B cell (primary cell): ENCODE measurements around the gene ERICH3. TPM values are rescaled to one million over a fixed set of nuclear protein-coding genes. Genes with fewer than 3 reads are reported as not detected.

ENCODE experiments used
- ATAC-seq: fragments of 200-7000 bp; cut with Tn5 transposase; one replicate; pipeline ENCODE4 v1.10.0; 2021; ENCODE audit warnings: low read depth, mild to moderate bottlenecking, moderate number of reproducible peaks, moderate library complexity
- CTCF ChIA-PET: fragments of 350-600 bp; sonication (Branson Sonifier 250); formaldehyde crosslinking; loops from one replicate; lab custom pipeline; 2021; ENCODE audit warnings: antibody characterized with exemption, inconsistent platforms; lab: Charles Lee
- POLR2A ChIA-PET: fragments of 350-600 bp; sonication (Branson Sonifier 250); formaldehyde crosslinking; loops from one replicate; lab custom pipeline; 2021; ENCODE audit warnings: antibody characterized with exemption; lab: Charles Lee
- DNase-seq: peaks from one replicate; pipeline ENCODE4 v3.0.0; 2013
- H2AFZ ChIP-seq: 2 replicates; pipeline ENCODE4 v1.6.1; 2012; ENCODE audit warnings: mild to moderate bottlenecking, low read depth, low read length; ENCODE audit not compliant: insufficient read depth, poor library complexity, severe bottlenecking
- H3K27ac ChIP-seq, 2 donors: 1 replicate in 1 of 2; 2 replicates in 1 of 2; pipeline ENCODE4 v1.5.1; 2012 to 2013; ENCODE audit warnings: low read length in 2 of 2, mild to moderate bottlenecking in 2 of 2, moderate library complexity in 1 of 2
- H3K27me3 ChIP-seq, 4 experiments: fragments of 200-600 bp in 1 of 4; sonication (generic) in 1 of 4; replicated peaks in 1 of 4; 1 replicate in 2 of 4; 2 replicates in 2 of 4; pipeline versions ENCODE4 v1.6.1 to v1.7.0; 2013 to 2016; ENCODE audit warnings: low read length in 3 of 4, mild to moderate bottlenecking in 2 of 4, mixed read lengths in 1 of 4, moderate library complexity in 1 of 4; ENCODE audit not compliant: insufficient read depth in 4 of 4, control insufficient read depth in 3 of 4; ENCODE audit errors: control extremely low read depth in 1 of 4
- H3K36me3 ChIP-seq, 2 experiments: replicated peaks in 1 of 2; 1 replicate in 1 of 2; 2 replicates in 1 of 2; pipeline versions ENCODE4 v1.6.1 to v1.7.1; 2013; ENCODE audit warnings: low read length in 1 of 2; ENCODE audit not compliant: insufficient read depth in 2 of 2, control insufficient read depth in 1 of 2; ENCODE audit errors: control extremely low read depth in 1 of 2, extremely low read depth in 1 of 2
- H3K4me1 ChIP-seq, 2 donors: fragments of 200-600 bp in 1 of 2; sonication (generic) in 1 of 2; 1 replicate in 1 of 2; 2 replicates in 1 of 2; pipeline versions ENCODE4 v1.5.1 to v1.6.1; 2013 to 2017; ENCODE audit warnings: low read length in 2 of 2; ENCODE audit not compliant: control insufficient read depth in 2 of 2, insufficient read depth in 2 of 2
- H3K4me2 ChIP-seq: replicated peaks from 2 replicates; pipeline ENCODE3; 2012; ENCODE audit warnings: mild to moderate bottlenecking, low read depth, low read length; ENCODE audit not compliant: poor library complexity, severe bottlenecking
- H3K4me3 ChIP-seq, 5 experiments: fragments of 200-600 bp in 1 of 5; sonication (generic) in 1 of 5; 1 replicate in 3 of 5; 2 replicates in 2 of 5; pipeline versions ENCODE4 v1.5.1 to v1.7.0; 2011 to 2016; ENCODE audit warnings: low read length in 4 of 5, mild to moderate bottlenecking in 4 of 5, low read depth in 2 of 5, control low read depth in 1 of 5, moderate library complexity in 1 of 5; ENCODE audit not compliant: insufficient read depth in 1 of 5; ENCODE audit errors: control extremely low read depth in 1 of 5, extremely low read depth in 1 of 5
- H3K79me2 ChIP-seq: fragments of 200-600 bp; sonication (generic); one replicate; pipeline ENCODE4 v1.6.0; 2016; ENCODE audit warnings: low read length; ENCODE audit not compliant: control insufficient read depth, insufficient read depth
- H3K9ac ChIP-seq: fragments of 200-600 bp; sonication (generic); 2 replicates; pipeline ENCODE4 v1.6.1; 2017; ENCODE audit warnings: mild to moderate bottlenecking, low read length, moderate library complexity
- H3K9me3 ChIP-seq, 3 donors: one replicate each; pipeline versions ENCODE4 v1.6.1 to v1.7.1; 2013; ENCODE audit warnings: low read length in 2 of 3; ENCODE audit not compliant: control insufficient read depth in 2 of 3, insufficient read depth in 1 of 3; ENCODE audit errors: control extremely low read depth in 1 of 3
- H4K20me1 ChIP-seq: 2 replicates; pipeline ENCODE4 v1.6.0; 2012; ENCODE audit warnings: mild to moderate bottlenecking, low read length; ENCODE audit not compliant: insufficient read depth, control insufficient read depth, poor library complexity, severe bottlenecking
- H3K27ac Mint-ChIP-seq: one replicate; pipeline ENCODE4 v1.8.0; 2021; ENCODE audit warnings: mixed read lengths
- H3K27me3 Mint-ChIP-seq: one replicate; pipeline ENCODE4 v1.8.0; 2021; ENCODE audit warnings: mixed read lengths
- H3K4me1 Mint-ChIP-seq: one replicate; pipeline ENCODE4 v1.8.0; 2021; ENCODE audit warnings: mixed read lengths
- H3K4me3 Mint-ChIP-seq: one replicate; pipeline ENCODE4 v1.8.0; 2021; ENCODE audit warnings: mixed read lengths
- H3K9me3 Mint-ChIP-seq: one replicate; pipeline ENCODE4 v1.8.0; 2022; ENCODE audit warnings: mixed read lengths; ENCODE audit not compliant: insufficient read depth
- CTCF ChIP-seq: fragments of 200-600 bp; IDR thresholded peaks from one replicate; pipeline ENCODE4 v1.8.0; 2022; ENCODE audit warnings: antibody characterized with exemption, mild to moderate bottlenecking
- EZH2 ChIP-seq: IDR thresholded peaks from 2 replicates; pipeline ENCODE4 v1.6.1; 2012; ENCODE audit warnings: borderline replicate concordance, low read depth, mild to moderate bottlenecking, moderate library complexity, low read length; ENCODE audit not compliant: insufficient read depth, poor library complexity, severe bottlenecking
- WGBS: methylation state at CpG from one replicate; pipeline ENCODE4 v1.1.5; 2013; ENCODE audit warnings: missing lambda C conversion rate; ENCODE audit not compliant: insufficient coverage; 5-methylcytosine and 5-hydroxymethylcytosine counted together
- intact Hi-C: fragments of 100-400 bp; cut with micrococcal nuclease; formaldehyde crosslinking; loops from one replicate; pipeline ENCODE4 v1.10.0; 2022
- polyA plus RNA-seq: library from polyadenylated mRNA; depleted of rRNA; stranded (reverse); fragments of >200 nt; gene quantifications from 2 replicates; pipeline ENCODE4 v1.2.3, GENCODE V29; 2012
- total RNA-seq, 2 donors: library from RNA; stranded (reverse); fragments of 120-200 nt in 1 of 2; gene quantifications; 1 replicate in 1 of 2; 2 replicates in 1 of 2; pipeline versions ENCODE4 v1.2.3 to v1.2.4, GENCODE V29; 2013 to 2022

ERICH3 gene
- total and polyA plus RNA-seq, 2 donors (not counting 1 experiment from before 2014, with no cell fraction given) = 0.03 to 0.27 TPM

- 74% methylated on average over 2 of the region's 2 CpGs for WGBS
- ATAC-seq (no peak), DNase-seq (no peak)
- intact Hi-C loops = no loop called here
- H3K4me3 ChIP-seq = no peak overlapping the region
- ChIA-PET POLR2A (no interaction called here), CTCF (no interaction called here)
- Mint-ChIP-seq H3K9me3 (no peaks in the 10 kb centered on the region), H3K4me1 (no peaks in the 10 kb centered on the region), H3K4me3 (no peak overlapping the region), H3K27me3 (peaks cover 6% of the 10 kb centered on the region), H3K27ac (no peak overlapping the region)
- no peak overlapping the region for H3K4me2 ChIP-seq
- H3K79me2 ChIP-seq = no peaks in the 10 kb centered on the region
- H2AFZ ChIP-seq = no peak overlapping the region
- no peak overlapping the region for H3K27ac ChIP-seq
- no peaks in the 10 kb centered on the region for H3K36me3 ChIP-seq
- H3K9me3 ChIP-seq = no peaks in the 10 kb centered on the region
- no peaks in the 10 kb centered on the region for H4K20me1 ChIP-seq
- TF ChIP-seq CTCF (no peak), EZH2 (no peak)
- no peak overlapping the region for H3K9ac ChIP-seq
- no peaks in the 10 kb centered on the region for H3K4me1 ChIP-seq
- H3K27me3 ChIP-seq = no peaks in the 10 kb centered on the region
Measured at GRCh38 chr1:74610961-74611360, 62.6 kb downstream of the ERICH3 start.

GRCh38 chr1:74609810-74610371, 63.7 kb downstream of the ERICH3 start:
- Histone ChIP-seq H3K4me2 (no peak overlapping the region), H3K27me3 (no peaks in the 10 kb centered on the region), H3K4me1 (no peaks in the 10 kb centered on the region), H4K20me1 (no peaks in the 10 kb centered on the region), H3K79me2 (no peaks in the 10 kb centered on the region), H3K36me3 (no peaks in the 10 kb centered on the region), H3K9ac (no peak overlapping the region), H2AFZ (no peak overlapping the region), H3K4me3 (no peak overlapping the region), H3K27ac (no peak overlapping the region), H3K9me3 (no peaks in the 10 kb centered on the region)
- Mint-ChIP-seq H3K27ac (no peak overlapping the region), H3K27me3 (peaks cover 5% of the 10 kb centered on the region), H3K4me1 (no peaks in the 10 kb centered on the region), H3K9me3 (no peaks in the 10 kb centered on the region), H3K4me3 (no peak overlapping the region)
- intact Hi-C loops = no loop called here
- ChIA-PET CTCF (no interaction called here), POLR2A (no interaction called here)
- ATAC-seq (no peak), DNase-seq (no peak)
- TF ChIP-seq EZH2 (no peak), CTCF (no peak)
